Ureter (tissue), 1 donor: ENCODE measurements around the gene ZC2HC1B. TPM values are rescaled to one million over a fixed set of nuclear protein-coding genes. Genes with fewer than 3 reads are reported as not detected.
"Not testable (repeated sequence)": the region's sequence is repeated elsewhere in the genome, so short reads cannot be mapped to it uniquely, and the experiment has no call there.

Experiments used
- DNase-seq: peaks from one replicate; pipeline ENCODE4 v3.0.0-alpha.2; 2020; ENCODE audit warnings: low spot score
- total RNA-seq: library from RNA; stranded (reverse); gene quantifications from one replicate; pipeline ENCODE4 v1.2.4, GENCODE V29; 2023
- donor health status: DM: yes; HTN: yes; CAD: no.

Gene ZC2HC1B
- total RNA-seq, 1 donor from 2014 or later = not detected

DNA sequence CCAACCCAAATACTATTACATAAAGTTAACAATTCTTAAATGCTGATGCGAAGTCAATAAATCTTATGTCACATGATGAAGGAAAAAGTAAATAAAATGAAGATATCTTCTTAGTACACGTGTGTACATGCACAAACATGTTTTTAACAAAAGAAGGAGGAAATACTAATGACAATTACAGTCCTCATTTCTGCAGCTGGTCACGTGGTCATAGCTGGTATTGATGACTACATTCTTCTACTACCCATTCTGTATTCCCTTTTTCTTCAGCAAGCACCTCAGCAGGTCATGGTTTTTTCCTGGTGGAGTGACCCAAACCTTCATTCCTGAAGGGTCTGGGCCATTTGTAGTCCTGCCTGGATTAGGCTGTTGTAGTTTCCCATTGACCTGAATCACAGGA is 4.5 kb downstream of the ZC2HC1B start:
- not testable (repeated sequence) for DNase-seq

GRCh38 chr6:143871202-143871730 is 7.0 kb downstream of the ZC2HC1B start:
- not testable (repeated sequence) for DNase-seq

DNA sequence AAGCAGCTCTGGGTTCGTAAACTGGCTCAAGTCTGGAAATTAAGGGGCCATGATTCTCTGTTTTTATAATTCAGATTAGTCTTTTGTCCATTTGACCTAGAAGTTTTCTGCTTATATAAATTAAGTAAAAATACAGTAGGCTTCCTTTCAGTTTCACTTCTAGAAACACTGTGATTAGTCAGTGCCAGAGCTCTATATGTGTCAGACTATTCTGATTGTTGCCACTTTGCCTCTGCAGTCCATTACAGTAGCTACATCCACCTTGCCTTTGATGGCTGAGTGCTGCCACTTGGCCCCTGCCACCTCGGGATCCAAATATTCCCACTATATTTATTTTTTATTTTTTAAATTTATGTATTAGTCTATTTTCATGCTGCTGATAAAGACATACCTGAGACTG is 7.9 kb downstream of the ZC2HC1B start:
- DNase-seq = no peak

GRCh38 chr6:143873600-143873999 is 9.3 kb downstream of the ZC2HC1B start:
- DNase-seq = not testable (repeated sequence)

DNA sequence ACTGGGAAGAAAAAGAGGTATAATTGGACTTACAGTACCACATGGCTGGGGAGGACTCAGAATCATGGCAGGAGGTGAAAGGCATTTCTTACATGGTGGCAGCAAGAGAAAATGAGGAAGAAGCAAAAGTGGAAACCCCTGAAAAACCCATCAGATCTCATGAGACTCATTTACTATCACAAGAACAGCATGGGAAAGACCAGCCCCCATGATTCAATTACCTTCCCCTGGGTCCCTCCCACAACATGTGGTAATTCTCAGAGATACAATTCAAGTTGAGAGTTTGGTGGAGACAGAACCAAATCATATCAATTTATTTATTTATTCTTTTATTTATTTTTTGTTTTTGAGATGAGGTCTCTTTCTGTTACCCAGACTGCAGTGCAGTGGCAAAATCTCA is 10.2 kb downstream of the ZC2HC1B start:
- not testable (repeated sequence) for DNase-seq

- DNase-seq = no peak
These were observed 13.5 kb downstream of the ZC2HC1B start for GRCh38 chr6:143877584-143878271.

DNA sequence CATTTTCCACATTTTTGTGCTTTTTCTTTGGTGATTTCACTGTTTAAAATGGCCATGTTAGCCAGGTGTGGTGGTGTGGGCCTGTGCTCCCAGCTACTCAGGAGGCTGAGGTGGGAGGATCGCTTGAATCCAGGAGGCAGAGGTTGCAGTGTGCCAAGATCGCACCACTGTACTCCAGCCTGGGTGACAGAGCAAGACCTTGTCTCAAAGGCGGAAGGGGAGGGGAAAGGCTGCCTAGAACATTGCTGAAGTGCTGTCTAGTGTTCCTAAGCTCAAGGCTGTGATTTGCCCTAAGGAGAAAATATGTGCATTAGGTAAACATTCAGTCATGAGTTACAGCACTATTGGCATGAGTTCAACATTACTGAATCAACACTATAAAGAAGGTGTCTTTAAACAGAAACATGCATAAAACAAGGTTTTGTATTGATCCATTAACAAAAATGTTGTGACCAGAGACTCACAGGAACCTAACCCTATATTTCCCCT is 14.0 kb downstream of the ZC2HC1B start:
- DNase-seq = no peak

DNA sequence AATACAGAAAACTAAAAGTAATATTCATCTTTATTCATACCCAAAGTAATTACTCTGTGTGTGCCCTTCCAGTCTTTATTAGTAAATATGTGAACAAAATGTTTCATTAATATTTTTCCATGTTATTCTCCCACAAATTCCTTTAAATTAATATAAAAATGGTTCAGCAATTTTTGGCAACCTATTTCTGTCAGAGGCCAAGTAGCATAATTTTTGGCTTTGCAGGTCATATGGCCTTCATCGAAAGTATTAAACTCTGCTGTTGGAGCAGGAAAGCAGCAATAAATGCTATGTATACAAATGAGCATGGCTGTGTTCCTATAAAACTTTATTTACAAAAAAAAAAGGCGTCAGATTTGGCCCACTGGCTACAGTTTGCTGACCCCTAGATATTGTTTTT is 16.1 kb downstream of the ZC2HC1B start:
- DNase-seq = no peak

DNA sequence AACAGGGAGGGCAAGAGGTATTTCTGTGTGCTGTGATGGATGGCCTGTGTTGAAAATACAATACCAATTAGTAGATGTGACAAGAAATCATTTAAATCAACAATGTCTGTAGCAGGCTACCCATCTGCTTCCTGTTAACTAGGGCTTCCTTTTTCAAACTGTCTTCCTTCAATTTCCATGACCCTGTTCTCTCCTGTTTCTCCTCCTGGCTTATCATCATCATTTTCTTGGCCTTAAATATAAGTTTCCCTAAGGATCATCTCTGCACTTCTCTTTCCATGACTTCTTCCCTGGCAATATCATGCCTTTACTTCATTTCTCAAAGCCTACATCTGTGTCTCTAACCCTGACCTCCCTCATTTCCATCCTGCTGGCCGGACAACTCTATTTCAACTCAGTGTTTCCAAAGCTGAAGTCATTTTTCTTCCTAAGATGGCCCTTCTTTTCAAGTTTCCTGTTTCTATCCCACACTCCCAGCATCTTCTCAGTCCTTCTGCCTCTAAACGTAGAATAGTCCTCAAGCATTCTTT is 18.2 kb downstream of the ZC2HC1B start:
- no peak for DNase-seq

DNA sequence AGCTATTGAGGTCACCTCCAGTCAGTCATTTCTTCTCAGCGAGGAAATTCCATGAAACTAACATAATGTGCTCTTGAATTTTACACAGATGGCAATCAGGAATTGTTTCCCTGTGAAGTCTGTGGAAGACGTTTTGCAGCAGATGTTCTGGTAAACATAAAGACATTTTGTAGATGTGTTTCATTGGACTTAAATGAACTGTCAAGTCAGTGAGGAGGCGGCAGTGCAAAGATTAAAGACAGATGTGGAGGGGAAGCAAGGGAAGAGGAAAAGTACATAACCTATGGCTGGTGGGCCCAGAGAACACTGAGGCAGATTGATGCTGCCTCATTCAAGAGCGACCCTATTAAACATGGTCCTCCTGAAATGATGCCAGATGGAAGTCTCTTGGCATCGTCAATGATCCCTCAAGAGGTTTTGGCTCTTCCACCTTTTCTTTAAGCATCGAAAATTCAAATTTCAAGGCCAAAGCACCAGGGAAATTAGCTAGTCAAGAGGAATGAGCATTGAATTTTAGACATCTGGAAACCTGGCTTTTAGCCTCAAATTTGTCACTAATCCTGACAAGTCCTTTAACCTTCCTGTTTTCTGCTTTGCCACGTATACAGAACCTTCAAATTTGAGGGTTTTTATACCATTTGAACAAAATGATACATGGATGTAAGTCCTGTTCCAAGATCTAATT is 20.1 kb downstream of the ZC2HC1B start:
- no peak for DNase-seq

GRCh38 chr6:143885116-143885515 is 20.8 kb downstream of the ZC2HC1B start:
- DNase-seq = no peak

DNA sequence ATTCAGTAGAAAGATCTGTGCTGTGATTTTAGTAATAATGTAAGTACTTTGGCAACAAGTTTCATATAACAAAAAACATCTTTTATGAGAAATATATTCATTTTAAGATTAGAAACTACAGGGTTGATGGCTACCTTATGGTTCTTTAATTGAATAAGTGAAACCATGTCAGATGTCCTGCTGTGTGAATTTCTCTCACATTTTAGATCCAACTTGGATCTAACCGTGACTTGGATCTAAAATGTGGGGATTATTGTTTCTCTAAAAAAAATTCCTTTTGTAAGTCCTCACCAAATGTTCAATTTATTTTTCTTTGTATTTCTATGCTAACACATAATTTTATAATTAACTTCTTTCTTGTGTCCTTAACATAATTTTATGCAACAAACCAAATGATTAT is 30.4 kb downstream of the ZC2HC1B start:
- no peak for DNase-seq

GRCh38 chr6:143896126-143896860 is 32.0 kb downstream of the ZC2HC1B start:
- DNase-seq = peak; percentile 49

GRCh38 chr6:143900358-143900757 is 36.1 kb downstream of the ZC2HC1B start:
- DNase-seq = no peak

DNA sequence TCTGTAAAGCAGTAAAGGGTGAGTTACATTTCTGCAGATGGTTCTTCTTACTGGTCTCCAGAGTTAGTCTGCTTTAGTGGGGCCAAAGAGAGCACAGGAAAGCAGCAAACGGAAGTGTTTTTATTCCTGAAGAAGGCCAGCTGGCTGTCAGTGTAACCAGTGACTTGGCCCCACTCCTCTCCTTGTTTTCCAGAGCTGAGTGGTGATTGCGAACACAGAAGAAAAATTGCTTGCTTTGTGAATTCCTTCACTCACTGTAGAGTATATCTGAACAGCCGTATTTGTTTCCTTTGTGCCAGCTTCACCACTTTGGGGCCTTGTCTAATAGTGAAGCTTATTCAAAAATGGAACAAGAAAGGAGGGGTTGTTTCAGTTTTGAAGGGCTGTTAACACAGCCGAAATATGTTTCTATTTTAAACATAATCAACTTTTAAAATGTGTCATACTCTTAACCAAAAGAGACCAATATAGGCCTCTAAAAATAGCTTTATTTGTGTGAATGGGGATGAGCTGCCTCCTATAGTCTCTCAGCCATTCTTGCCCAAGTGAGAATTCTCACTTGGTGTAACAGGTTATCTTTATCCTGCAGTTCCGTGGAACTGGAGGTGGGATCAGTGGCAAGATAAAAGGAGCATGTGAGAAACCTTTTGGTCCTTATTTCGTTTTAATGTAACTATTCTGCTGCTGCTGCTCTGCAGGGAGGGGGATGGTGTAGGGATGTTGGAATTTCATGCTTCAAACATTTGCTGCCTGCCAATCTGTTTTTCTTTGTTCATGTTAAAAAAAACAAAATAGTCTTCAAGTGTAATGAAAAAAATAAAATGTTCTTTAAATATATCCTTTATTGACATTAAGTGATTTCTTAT is 37.8 kb downstream of the ZC2HC1B start:
- no peak for DNase-seq

- no peak for DNase-seq
These were observed 38.6 kb downstream of the ZC2HC1B start for GRCh38 chr6:143902827-143903226.

DNA sequence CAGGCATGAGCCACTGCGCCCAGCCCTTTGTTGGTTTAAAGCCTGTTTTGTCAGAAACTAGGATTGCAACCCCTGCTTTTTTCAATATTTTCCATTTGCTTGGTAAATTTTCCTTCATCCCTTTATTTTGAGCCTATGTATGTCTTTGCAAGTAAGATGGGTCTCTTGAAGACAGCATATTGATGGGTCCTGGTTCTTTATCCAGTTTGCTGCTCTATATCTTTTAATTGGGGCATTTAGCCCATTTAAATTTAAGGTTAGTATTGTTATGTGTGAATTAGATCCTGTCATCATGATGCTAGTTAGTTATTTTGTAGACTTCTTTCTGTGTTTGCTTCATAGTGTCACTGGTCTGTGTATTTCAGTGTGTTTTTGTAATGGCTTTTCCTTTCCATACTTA is 46.8 kb downstream of the ZC2HC1B start:
- DNase-seq = no peak

- no peak for DNase-seq
These were observed 48.4 kb downstream of the ZC2HC1B start for GRCh38 chr6:143912671-143913070.

- DNase-seq = not testable (repeated sequence)
These were observed 52.8 kb downstream of the ZC2HC1B start for GRCh38 chr6:143917026-143917425.

DNA sequence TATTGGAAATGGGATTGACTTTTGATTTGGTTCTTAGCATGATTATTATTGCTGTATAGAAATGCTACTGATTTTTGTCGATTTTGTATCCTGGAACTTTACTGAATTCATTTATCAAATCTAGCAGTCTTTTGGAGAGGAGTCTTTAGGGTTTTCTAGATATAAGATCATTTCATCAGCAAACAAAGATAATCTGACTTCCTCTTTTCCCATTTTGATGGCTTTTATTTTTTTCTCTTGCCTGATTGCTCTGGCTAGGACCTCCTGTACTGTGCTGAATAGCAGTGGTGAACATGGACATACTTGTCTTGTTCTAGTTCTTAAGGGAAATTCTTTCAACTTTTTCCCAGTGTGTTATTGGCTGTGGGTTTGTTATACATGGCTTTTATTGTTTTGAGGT is 64.6 kb downstream of the ZC2HC1B start:
- no peak for DNase-seq

GRCh38 chr6:143929975-143930374 is 65.7 kb downstream of the ZC2HC1B start:
- DNase-seq = no peak
